Smooth muscle cell (in vitro differentiated cells): Measurements from ENCODE around the gene SCLY. TPM values are rescaled to one million over a fixed set of nuclear protein-coding genes. Genes with fewer than 3 reads are reported as not detected.
"Not testable (repeated sequence)": the region's sequence is repeated elsewhere in the genome, so short reads cannot be mapped to it uniquely, and the experiment has no call there.

ENCODE experiments used
- DNase-seq: peaks from one replicate; lab custom pipeline; 2025; ENCODE audit not compliant: unreplicated experiment; lab: John Stamatoyannopoulos, UW
- H2AFZ ChIP-seq: fragments of 200-600 bp; sonication (generic); 2 replicates; pipeline ENCODE4 v1.6.0; 2016; ENCODE audit warnings: antibody characterized with exemption, low read depth, mild to moderate bottlenecking
- H3F3A ChIP-seq: fragments of 200-600 bp; sonication (generic); 2 replicates; pipeline ENCODE4 v1.6.0; 2017; ENCODE audit warnings: antibody characterized with exemption, low read depth
- H3K27ac ChIP-seq: fragments of 200-600 bp; sonication (generic); 2 replicates; pipeline ENCODE4 v1.5.1; 2016; ENCODE audit warnings: low read depth, mild to moderate bottlenecking
- H3K27me3 ChIP-seq: fragments of 200-600 bp; sonication (generic); 2 replicates; pipeline ENCODE4 v1.6.1; 2016; ENCODE audit warnings: low read depth, mild to moderate bottlenecking
- H3K36me3 ChIP-seq: fragments of 200-600 bp; sonication (generic); 2 replicates; pipeline ENCODE4 v1.5.1; 2016; ENCODE audit warnings: low read depth
- H3K4me1 ChIP-seq: fragments of 200-600 bp; sonication (generic); 2 replicates; pipeline ENCODE4 v1.5.1; 2016; ENCODE audit warnings: low read depth
- H3K4me2 ChIP-seq: fragments of 200-600 bp; sonication (generic); 2 replicates; pipeline ENCODE4 v1.6.0; 2016; ENCODE audit warnings: mild to moderate bottlenecking
- H3K4me3 ChIP-seq: fragments of 200-600 bp; sonication (generic); 2 replicates; pipeline ENCODE4 v1.5.1; 2016; ENCODE audit warnings: mild to moderate bottlenecking
- H3K79me2 ChIP-seq: fragments of 200-600 bp; sonication (generic); 2 replicates; pipeline ENCODE4 v1.6.0; 2016; ENCODE audit warnings: low read depth, mild to moderate bottlenecking
- H3K9ac ChIP-seq: fragments of 200-600 bp; sonication (generic); 2 replicates; pipeline ENCODE4 v1.6.0; 2016; ENCODE audit warnings: low read depth
- H3K9me3 ChIP-seq: fragments of 200-600 bp; sonication (generic); replicated peaks from 2 replicates; pipeline ENCODE4 v1.5.1; 2016; ENCODE audit warnings: low read depth
- H4K20me1 ChIP-seq: fragments of 200-600 bp; sonication (generic); 2 replicates; pipeline ENCODE4 v1.6.0; 2016; ENCODE audit warnings: low read depth
- WGBS: methylation state at CpG from one replicate; pipeline ENCODE4 v1.1.7; 2016; ENCODE audit warnings: low lambda C conversion rate; 5-methylcytosine and 5-hydroxymethylcytosine counted together
- polyA plus RNA-seq: library from polyadenylated mRNA; unstranded; fragments of >200 nt; fragmentation: Nextera tagmentation; extraction: Ambion mirVana; gene quantifications from 2 replicates; pipeline ENCODE4 v1.2.1, GENCODE V29; 2016
- total RNA-seq: library from RNA; depleted of rRNA; stranded (reverse); fragments of >200 nt; gene quantifications from 2 replicates; pipeline ENCODE4 v1.2.3, GENCODE V29; 2014
- TF ChIP-seq, protein P1 (sequence below): fragments of 200-600 bp; sonication (generic); IDR thresholded peaks from 2 replicates; pipeline ENCODE4 v1.5.1; 2017; ENCODE audit warnings: borderline replicate concordance, mild to moderate bottlenecking, antibody characterized with exemption; ENCODE audit not compliant: insufficient read depth, poor library complexity, severe bottlenecking

The SCLY gene
- total and polyA plus RNA-seq, 2 experiments from 2014 or later = 7.6 to 12.9 TPM

DNA sequence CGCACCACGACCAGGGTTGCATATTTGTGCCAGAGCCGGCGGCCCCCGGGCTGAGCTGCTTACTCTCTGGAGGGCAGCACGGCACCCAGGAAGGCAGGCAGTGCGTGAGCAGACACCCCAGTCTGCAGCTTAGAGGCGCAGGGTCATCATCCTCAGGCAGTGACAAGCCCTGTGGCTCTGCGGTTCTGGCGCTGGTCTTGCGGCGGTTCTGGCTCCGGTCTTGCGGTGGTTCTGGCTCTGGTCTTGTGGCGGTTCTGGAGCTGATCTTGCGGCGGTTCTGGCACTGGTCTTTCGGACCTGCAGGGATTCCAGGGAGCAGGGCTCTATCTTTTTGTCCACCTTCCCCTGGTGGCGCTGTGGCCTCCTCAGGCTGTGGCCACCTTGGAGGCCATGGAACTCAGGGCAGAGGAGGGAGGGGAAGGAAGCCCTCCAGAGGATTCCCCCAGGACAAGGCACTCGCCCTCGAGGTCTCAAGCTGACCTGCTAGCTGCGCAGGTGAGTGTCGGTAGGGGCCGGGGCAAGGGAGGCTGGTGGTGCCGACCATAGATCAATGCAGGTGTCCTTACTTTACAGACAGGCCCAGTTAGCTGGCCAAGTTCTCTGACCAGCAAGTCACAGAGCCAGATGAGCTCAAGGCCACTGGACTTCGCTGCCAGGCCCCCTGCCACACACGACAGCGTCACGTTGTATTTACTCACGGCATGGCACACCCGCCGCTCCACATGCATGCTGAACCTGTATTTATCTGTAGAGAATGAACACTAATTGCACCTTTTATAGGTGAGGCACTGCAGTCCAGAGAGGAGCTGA lies 54.3 kb downstream of the SCLY start:
- H3F3A ChIP-seq = no peaks in the 10 kb centered on the region
- H3K36me3 ChIP-seq = no peaks in the 10 kb centered on the region
- peaks cover 6% of the 10 kb centered on the region for H3K9me3 ChIP-seq
- no peaks in the 10 kb centered on the region for H3K79me2 ChIP-seq
- 95% methylated on average over 32 of the region's 32 CpGs for WGBS
- no peaks in the 10 kb centered on the region for H3K4me1 ChIP-seq
- H3K27me3 ChIP-seq = peaks cover 10% of the 10 kb centered on the region
- no peak overlapping the region for H3K4me2 ChIP-seq
- no peak overlapping the region for H3K4me3 ChIP-seq
- no peak for DNase-seq
- H2AFZ ChIP-seq = no peak overlapping the region
- TF ChIP-seq, protein P1, sequence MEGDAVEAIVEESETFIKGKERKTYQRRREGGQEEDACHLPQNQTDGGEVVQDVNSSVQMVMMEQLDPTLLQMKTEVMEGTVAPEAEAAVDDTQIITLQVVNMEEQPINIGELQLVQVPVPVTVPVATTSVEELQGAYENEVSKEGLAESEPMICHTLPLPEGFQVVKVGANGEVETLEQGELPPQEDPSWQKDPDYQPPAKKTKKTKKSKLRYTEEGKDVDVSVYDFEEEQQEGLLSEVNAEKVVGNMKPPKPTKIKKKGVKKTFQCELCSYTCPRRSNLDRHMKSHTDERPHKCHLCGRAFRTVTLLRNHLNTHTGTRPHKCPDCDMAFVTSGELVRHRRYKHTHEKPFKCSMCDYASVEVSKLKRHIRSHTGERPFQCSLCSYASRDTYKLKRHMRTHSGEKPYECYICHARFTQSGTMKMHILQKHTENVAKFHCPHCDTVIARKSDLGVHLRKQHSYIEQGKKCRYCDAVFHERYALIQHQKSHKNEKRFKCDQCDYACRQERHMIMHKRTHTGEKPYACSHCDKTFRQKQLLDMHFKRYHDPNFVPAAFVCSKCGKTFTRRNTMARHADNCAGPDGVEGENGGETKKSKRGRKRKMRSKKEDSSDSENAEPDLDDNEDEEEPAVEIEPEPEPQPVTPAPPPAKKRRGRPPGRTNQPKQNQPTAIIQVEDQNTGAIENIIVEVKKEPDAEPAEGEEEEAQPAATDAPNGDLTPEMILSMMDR = no peak
- H4K20me1 ChIP-seq = no peaks in the 10 kb centered on the region
- H3K9ac ChIP-seq = no peak overlapping the region
- no peak overlapping the region for H3K27ac ChIP-seq

DNA sequence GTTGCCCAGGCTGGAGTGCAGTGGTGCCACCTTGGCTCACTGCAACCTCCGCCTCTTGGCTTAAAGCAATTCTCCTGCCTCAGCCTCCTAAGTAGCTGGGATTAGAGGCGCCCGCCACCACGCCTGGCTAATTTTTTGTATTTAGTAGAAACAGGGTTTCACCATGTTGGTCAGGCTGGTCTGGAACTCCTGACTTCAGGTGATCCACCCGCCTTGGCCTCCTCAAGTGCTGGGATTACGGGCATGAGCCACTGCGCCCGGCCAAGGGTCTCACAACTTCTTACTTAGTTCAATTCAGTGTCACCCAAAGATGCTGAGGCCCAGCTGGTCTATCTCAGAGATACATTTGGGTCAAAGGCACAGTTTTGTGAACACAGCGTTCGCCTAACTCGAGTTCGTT lies 54.9 kb downstream of the SCLY start:
- H3K36me3 ChIP-seq, H3K4me1 ChIP-seq, H3K79me2 ChIP-seq, H3K4me3 ChIP-seq, H2AFZ ChIP-seq, DNase-seq, H3K27ac ChIP-seq, H3F3A ChIP-seq, H3K9me3 ChIP-seq, H3K9ac ChIP-seq, H3K4me2 ChIP-seq, H4K20me1 ChIP-seq: not testable (repeated sequence)
- 95% methylated on average over 12 of the region's 12 CpGs for WGBS
- H3K27me3 ChIP-seq = peaks cover 16% of the 10 kb centered on the region

DNA sequence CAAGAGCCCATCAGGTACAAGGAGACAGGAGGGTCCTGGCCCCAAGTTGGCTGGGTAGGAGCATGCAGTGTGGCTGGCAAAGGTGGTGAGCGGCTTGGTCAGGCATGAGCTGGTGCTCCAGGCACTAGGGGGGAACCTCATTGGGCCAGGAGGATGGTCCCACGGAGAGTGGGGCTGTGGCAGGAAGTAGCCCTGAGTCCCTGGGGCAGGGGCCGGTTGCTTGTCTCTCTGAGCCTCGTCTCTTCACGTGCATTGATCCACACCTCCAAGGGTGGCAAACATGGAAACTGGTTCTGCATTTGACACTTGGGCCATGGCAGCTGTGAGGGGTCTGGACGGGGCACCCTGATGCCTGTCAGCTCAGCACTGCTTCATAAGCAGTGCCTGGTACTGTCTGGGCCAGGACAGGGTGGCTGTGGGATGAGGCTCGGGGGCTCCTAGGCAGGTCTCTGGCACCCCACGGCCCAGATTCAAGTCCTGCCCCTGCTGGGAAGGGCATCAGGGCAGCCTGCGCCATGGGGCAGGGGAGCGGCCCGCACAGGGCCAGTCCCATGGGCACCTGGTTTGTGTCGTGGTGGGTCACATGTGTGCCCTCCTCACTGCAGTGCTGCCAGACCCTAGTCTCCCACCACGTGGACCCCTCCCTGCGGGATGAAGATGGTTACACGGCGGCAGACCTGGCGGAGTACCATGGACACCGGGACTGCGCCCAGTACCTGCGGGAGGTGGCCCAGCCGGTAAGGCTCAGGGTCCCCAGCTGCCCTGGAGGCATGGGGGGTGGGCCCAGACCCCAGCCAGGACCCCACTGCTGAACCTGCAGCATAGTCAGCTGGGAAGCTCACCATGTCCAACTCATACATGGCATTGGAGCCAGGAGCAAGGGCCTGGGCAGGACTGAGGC lies 55.7 kb downstream of the SCLY start:
- no peak for DNase-seq
- Histone ChIP-seq H3K27me3 (peaks cover 16% of the 10 kb centered on the region), H3K4me2 (no peak overlapping the region), H3K27ac (no peak overlapping the region), H3K4me3 (no peak overlapping the region), H3K4me1 (no peaks in the 10 kb centered on the region), H4K20me1 (no peaks in the 10 kb centered on the region), H3K9ac (no peak overlapping the region), H3F3A (no peaks in the 10 kb centered on the region), H3K9me3 (peaks cover 6% of the 10 kb centered on the region), H3K36me3 (no peaks in the 10 kb centered on the region), H2AFZ (no peak overlapping the region), H3K79me2 (no peaks in the 10 kb centered on the region)
- TF ChIP-seq, protein P1 = no peak
- 95% methylated on average over 21 of the region's 21 CpGs for WGBS
